Right cardiac atrium (tissue), 5 donors: Measurements from ENCODE around the gene CHTF18. TPM values are rescaled to one million over a fixed set of nuclear protein-coding genes. Genes with fewer than 3 reads are reported as not detected.
A peak's percentile ranks its signal among the peaks of the same experiment; 100 is the strongest.
"Not testable (repeated sequence)": the region's sequence is repeated elsewhere in the genome, so short reads cannot be mapped to it uniquely, and the experiment has no call there.

ENCODE experiments used
- ATAC-seq, 2 donors: fragments of 200-7000 bp; cut with Tn5 transposase; one replicate each; pipeline versions ENCODE4 v1.8.0 to v1.9.1; 2020; ENCODE audit warnings: moderate library complexity in 2 of 2, mild to moderate bottlenecking in 1 of 2
- DNase-seq, 3 donors: peaks; one replicate each; pipeline ENCODE4 v3.0.0-alpha.2; 2020
- H3K27ac ChIP-seq: one replicate; pipeline ENCODE4 v1.5.1; 2013; ENCODE audit warnings: mild to moderate bottlenecking, low read length, control low read depth, moderate library complexity
- H3K27me3 ChIP-seq: one replicate; pipeline ENCODE4 v1.6.1; 2013; ENCODE audit not compliant: control insufficient read depth, insufficient read depth
- H3K4me1 ChIP-seq: one replicate; pipeline ENCODE4 v1.6.1; 2013; ENCODE audit warnings: low read length; ENCODE audit not compliant: control insufficient read depth, insufficient read depth
- H3K4me3 ChIP-seq: one replicate; pipeline ENCODE4 v1.5.1; 2013; ENCODE audit warnings: low read length, control low read depth
- H3K9me3 ChIP-seq: one replicate; pipeline ENCODE4 v1.6.1; 2013; ENCODE audit warnings: low read length; ENCODE audit not compliant: control insufficient read depth
- WGBS: extraction: QIAGEN DNeasy Blood & Tissue Kit; methylation state at CpG from one replicate; pipeline ENCODE4 v1.1.7; 2013; 5-methylcytosine and 5-hydroxymethylcytosine counted together
- intact Hi-C, 4 donors: fragments of 100-400 bp; cut with DNase I; formaldehyde crosslinking; loops; one replicate each; pipeline versions ENCODE4 v1.11.0 to v1.14.0; 2022 to 2023
- polyA plus RNA-seq: library from polyadenylated mRNA; stranded (reverse); fragments of 200-250 nt; gene quantifications from one replicate; pipeline ENCODE4 v1.2.3, GENCODE V29; 2013
- total RNA-seq, 4 donors: library from RNA; stranded (reverse); fragmentation: NEBNext Ultra II Directional; extraction: Animal tissue kit (Norgen Biotek cat#: 25700); gene quantifications; one replicate each; pipeline ENCODE4 v1.2.1, GENCODE V29; 2021
- donor health status: healthy with polysubstance abuse.
- donor health status: DM: no; HTN: yes; CAD: no.
- donor health status: DM: no; HTN: no; CAD: no.
- donor health status: DM: no; HTN: yes; CAD: no; lungs with severe emphysema.
- donor health status: DM: yes; HTN: yes; CAD: no.

The CHTF18 gene
- total and polyA plus RNA-seq, 5 donors: 3.4 to 6.9 (median 4.5) TPM

- ATAC-seq (peak; percentile 66 to 77), DNase-seq (peak in 2 of 3 donors; percentile 83 to 85)
- H3K4me3 ChIP-seq: no peak overlapping the region
- H3K4me1 ChIP-seq: no peaks in the 10 kb centered on the region
- H3K9me3 ChIP-seq: no peaks in the 10 kb centered on the region
- intact Hi-C loops: loop anchor here in 3 of 4 donors (2.0 to 5.0 kb wide), 3 partner anchors 239 to 244 kb away; no protein-coding TSS in a partner anchor
- 10% methylated on average over 67 of the region's 67 CpGs for WGBS
- H3K27ac ChIP-seq: no peak overlapping the region
- no peaks in the 10 kb centered on the region for H3K27me3 ChIP-seq
Observed at GRCh38 chr16:813204-813915, 24.9 kb downstream of the CHTF18 start.

DNA sequence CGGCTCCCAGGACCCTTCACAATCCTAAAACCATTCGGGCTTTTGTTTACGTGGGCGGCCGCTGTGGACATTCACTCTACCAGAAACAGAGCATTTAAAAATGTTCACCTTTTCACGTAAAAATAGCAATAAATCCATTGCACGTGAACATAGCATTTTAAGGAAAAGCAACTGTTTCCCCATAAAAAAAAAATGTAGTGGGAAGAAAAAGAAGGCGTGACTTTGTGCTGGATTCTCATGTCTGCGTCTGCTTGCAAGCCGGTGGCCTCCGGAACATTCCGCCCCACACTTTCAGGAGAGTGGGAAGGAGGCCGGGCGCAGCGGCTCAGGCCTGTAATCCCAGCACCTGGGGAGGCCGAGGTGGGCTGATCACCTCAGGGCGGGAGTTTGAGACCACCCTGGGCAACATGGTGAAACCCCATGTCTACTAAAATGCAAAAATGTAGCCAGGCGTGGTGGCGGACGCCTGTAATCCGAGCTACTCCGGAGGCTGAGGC, 25.5 kb downstream of the CHTF18 start:
- WGBS: 61% methylated on average over 22 of the region's 22 CpGs
- ATAC-seq: no peak
- intact Hi-C loops: loop anchor here in 3 of 4 donors (2.0 to 5.0 kb wide), 3 partner anchors 238 to 243 kb away; no protein-coding TSS in a partner anchor
- no peak for DNase-seq
- Histone ChIP-seq H3K27me3 (no peaks in the 10 kb centered on the region), H3K4me3 (no peak overlapping the region), H3K27ac (no peak overlapping the region), H3K4me1 (no peaks in the 10 kb centered on the region), H3K9me3 (no peaks in the 10 kb centered on the region)

DNA sequence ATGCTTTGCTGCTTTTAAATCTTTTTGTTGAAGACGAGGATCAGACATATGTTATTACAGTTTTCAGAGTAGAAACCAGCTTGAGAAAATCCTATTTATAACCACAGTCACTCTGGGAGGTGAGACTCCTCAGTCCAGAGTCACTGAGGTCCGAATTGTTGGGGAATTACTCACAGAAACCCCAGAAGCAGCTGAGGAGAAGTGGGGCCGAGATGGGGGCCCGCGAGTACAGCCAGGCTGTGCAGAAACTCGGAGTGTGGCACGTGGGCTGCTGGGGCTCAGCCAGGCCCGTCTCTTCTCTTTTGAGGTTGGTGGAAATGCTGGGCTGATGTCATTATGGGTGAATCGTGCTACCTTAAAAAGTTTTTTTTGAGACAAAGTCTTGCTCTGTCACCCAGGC, 26.6 kb downstream of the CHTF18 start:
- Histone ChIP-seq H3K27ac (no peak overlapping the region), H3K9me3 (no peaks in the 10 kb centered on the region), H3K4me1 (no peaks in the 10 kb centered on the region), H3K27me3 (no peaks in the 10 kb centered on the region), H3K4me3 (no peak overlapping the region)
- WGBS: 73% methylated on average over 9 of the region's 9 CpGs
- intact Hi-C loops: loop anchor here in 2 of 4 donors (5.0 kb wide), 2 partner anchors 237 to 242 kb away; no protein-coding TSS in a partner anchor
- DNase-seq (no peak), ATAC-seq (no peak)

DNA sequence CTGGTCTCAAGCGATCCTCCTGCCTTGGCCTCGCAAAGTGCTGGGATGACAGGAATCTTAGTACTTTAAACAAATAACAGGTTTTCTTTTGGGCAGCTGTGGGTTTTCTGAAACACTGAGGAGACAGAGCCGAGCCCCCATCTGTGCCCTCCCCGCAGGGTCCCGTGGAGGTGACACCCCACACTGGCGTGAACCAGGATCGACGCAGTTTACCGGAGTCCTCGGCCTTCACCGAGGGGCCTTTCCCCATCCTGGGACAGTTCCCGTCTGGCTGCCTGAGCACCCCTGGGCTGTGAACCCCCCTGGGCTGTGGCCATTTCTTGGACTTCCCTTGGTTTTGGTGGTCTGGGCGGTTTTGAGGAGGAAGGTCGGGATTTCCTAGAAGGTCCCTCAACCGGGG, 27.4 kb downstream of the CHTF18 start:
- Histone ChIP-seq H3K4me1 (no peaks in the 10 kb centered on the region), H3K4me3 (no peak overlapping the region), H3K27me3 (no peaks in the 10 kb centered on the region), H3K27ac (no peak overlapping the region), H3K9me3 (no peaks in the 10 kb centered on the region)
- DNase-seq (no peak), ATAC-seq (no peak)
- WGBS: 89% methylated on average over 15 of the region's 15 CpGs
- intact Hi-C loops: no loop called here

DNA sequence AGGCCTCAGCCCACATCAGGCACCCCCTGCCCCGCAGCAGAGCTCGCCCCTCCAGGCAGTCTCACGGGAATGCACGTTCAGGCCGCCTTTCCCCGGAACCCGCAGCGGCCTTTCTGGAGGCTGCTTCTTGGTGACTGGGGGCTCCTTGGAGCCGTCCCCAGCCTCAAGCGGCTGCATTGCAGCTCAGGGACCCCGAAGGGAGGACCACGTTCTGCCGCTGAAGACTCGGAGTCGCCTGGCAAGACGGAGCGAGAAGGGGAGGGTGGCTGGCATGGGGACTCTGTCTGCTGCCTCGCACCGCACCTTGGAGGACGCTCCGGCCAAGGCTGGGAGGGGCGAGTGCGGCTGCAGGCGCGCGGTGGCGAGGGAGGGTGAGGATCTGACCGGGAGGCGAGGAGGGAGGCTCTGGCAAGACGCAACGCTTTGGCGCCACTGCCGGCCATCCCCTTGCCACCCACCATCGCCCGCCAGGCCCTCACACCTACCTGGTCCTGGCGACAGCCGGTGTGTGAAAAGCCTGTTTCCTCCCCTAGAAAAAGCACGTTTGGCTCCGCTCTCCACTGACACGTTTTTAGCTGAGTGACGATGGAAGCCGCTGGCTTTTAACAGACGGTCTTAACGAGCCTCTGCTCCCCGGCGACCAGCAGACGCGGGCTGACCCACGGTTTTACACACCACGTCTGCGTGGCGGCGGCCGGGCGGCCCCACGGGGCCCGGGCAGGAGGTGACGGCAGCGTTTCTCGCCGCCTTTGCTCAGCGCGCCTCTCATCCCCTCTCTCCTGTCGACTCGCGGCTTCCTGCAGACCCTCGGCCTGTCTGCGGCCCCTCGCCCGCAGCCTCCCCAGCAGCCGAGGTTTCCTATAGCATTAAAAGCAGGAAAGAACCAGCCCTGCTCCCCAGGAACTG, 28.8 kb downstream of the CHTF18 start:
- no peak overlapping the region for H3K27ac ChIP-seq
- DNase-seq (no peak), ATAC-seq (no peak)
- intact Hi-C loops: no loop called here
- 57% methylated on average over 71 of the region's 71 CpGs for WGBS
- H3K4me3 ChIP-seq: no peak overlapping the region
- no peaks in the 10 kb centered on the region for H3K9me3 ChIP-seq
- no peaks in the 10 kb centered on the region for H3K27me3 ChIP-seq
- H3K4me1 ChIP-seq: no peaks in the 10 kb centered on the region

GRCh38 chr16:818132-818531, 29.7 kb downstream of the CHTF18 start:
- ATAC-seq (no peak), DNase-seq (no peak)
- intact Hi-C loops: no loop called here
- whole genome bisulfite sequencing: 80% methylated on average over 8 of the region's 8 CpGs
- H3K27ac ChIP-seq: no peak overlapping the region
- no peaks in the 10 kb centered on the region for H3K4me1 ChIP-seq
- no peaks in the 10 kb centered on the region for H3K27me3 ChIP-seq
- no peak overlapping the region for H3K4me3 ChIP-seq
- H3K9me3 ChIP-seq: no peaks in the 10 kb centered on the region

DNA sequence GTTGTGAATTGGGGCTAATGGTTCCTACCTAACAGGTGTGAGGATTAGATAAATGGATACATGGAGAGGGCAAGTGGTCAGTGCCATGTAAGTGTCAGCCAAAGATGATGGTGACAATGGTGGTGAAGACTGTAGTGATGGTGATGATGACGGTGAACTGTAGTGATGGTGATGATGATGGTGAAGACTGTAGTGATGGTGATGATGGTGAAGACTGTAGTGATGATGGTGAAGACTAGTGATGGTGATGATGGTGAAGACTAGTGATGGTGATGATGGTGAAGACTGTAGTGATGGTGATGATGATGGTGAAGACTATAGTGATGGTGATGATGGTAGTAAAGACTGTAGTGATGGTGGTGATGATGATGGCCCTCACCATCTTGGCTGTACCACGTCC, 30.2 kb downstream of the CHTF18 start:
- intact Hi-C loops: no loop called here
- no peak for DNase-seq
- no peak for ATAC-seq
- H3K4me3 ChIP-seq: no peak overlapping the region
- WGBS: 74% methylated on average over 2 of the region's 2 CpGs
- H3K4me1 ChIP-seq: no peaks in the 10 kb centered on the region
- H3K27me3 ChIP-seq: no peaks in the 10 kb centered on the region
- H3K27ac ChIP-seq: no peak overlapping the region
- H3K9me3 ChIP-seq: no peaks in the 10 kb centered on the region

DNA sequence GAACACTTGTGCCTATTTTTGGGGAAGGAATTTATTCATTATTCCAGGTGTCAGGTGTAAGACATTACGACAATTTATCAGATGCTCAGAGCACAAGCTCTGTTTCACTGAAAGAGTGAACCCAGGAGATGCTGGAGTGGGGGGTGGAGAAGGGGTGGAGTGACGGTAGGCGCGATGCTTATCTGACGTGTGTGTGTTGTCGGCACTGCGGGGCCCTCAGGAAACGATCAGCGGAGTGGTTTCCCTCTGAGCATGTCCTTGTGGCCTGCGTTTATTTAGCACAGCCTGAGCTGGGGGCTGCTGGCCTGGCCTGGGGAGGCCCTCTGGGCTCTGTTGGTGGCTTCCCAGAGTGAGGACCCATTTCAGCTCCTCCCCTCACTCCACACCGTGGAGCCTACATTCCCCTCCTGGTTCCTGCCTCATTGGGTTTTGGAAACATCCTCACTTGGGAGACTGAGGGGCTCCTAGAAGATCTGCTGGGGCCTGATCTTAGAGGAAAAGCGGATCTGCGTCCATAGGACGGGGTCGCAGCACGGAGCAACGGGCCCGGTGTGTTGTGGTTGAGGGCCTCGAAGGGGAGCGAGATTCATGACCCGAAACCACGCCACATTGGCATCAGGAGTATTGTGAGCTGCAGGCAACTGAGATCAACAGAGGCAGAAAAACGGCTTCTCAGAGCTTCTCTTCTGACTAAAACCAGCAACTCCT, 31.1 kb downstream of the CHTF18 start:
- H3K4me3 ChIP-seq: no peak overlapping the region
- DNase-seq (no peak), ATAC-seq (no peak)
- no peaks in the 10 kb centered on the region for H3K27me3 ChIP-seq
- no peaks in the 10 kb centered on the region for H3K4me1 ChIP-seq
- intact Hi-C loops: no loop called here
- WGBS: 55% methylated on average over 23 of the region's 23 CpGs
- no peak overlapping the region for H3K27ac ChIP-seq
- H3K9me3 ChIP-seq: no peaks in the 10 kb centered on the region

- 62% methylated on average over 10 of the region's 10 CpGs for WGBS
- intact Hi-C loops, H3K4me1 ChIP-seq, H3K27ac ChIP-seq, ATAC-seq, H3K27me3 ChIP-seq, H3K9me3 ChIP-seq, H3K4me3 ChIP-seq, DNase-seq: not testable (repeated sequence)
Observed at GRCh38 chr16:820044-820408, 31.6 kb downstream of the CHTF18 start.

GRCh38 chr16:820748-821147, 32.3 kb downstream of the CHTF18 start:
- Histone ChIP-seq H3K9me3 (no peaks in the 10 kb centered on the region), H3K27ac (no peak overlapping the region), H3K27me3 (no peaks in the 10 kb centered on the region), H3K4me1 (no peaks in the 10 kb centered on the region), H3K4me3 (no peak overlapping the region)
- DNase-seq (no peak), ATAC-seq (no peak)
- intact Hi-C loops: no loop called here
- WGBS: 82% methylated on average over 12 of the region's 12 CpGs
